Neuronal stem cell (in vitro differentiated cells): ENCODE data around the gene ARHGAP9.
"Not testable (repeated sequence)": the region's sequence is repeated elsewhere in the genome, so short reads cannot be mapped to it uniquely, and the experiment has no call there.

Experiments used
- DNase-seq: peaks from one replicate; pipeline ENCODE4 v3.0.0-alpha.2; 2013; ENCODE audit warnings: low spot score
- H2AFZ ChIP-seq: one replicate; pipeline ENCODE4 v1.6.1; 2013; ENCODE audit warnings: mild to moderate bottlenecking, low read length, inconsistent platforms
- H2AK5ac ChIP-seq: 2 replicates; pipeline ENCODE4 v1.6.1; 2013; ENCODE audit warnings: low read depth, mild to moderate bottlenecking, inconsistent platforms, low read length, moderate library complexity, mixed read lengths
- H2BK120ac ChIP-seq: 2 replicates; pipeline ENCODE4 v1.6.1; 2013; ENCODE audit warnings: low read depth, mild to moderate bottlenecking, inconsistent platforms, low read length, moderate library complexity, mixed read lengths
- H2BK12ac ChIP-seq: one replicate; pipeline ENCODE4 v1.6.1; 2013; ENCODE audit warnings: low read length, inconsistent platforms
- H2BK15ac ChIP-seq: 2 replicates; pipeline ENCODE4 v1.6.1; 2013; ENCODE audit warnings: mild to moderate bottlenecking, low read length, inconsistent platforms, mixed read lengths
- H2BK5ac ChIP-seq: one replicate; pipeline ENCODE4 v1.6.1; 2013; ENCODE audit warnings: inconsistent platforms, mild to moderate bottlenecking, low read length, moderate library complexity
- H3K14ac ChIP-seq: one replicate; pipeline ENCODE4 v1.6.1; 2013; ENCODE audit warnings: low read length, inconsistent platforms
- H3K18ac ChIP-seq: 2 replicates; pipeline ENCODE4 v1.6.1; 2013; ENCODE audit warnings: low read length, inconsistent platforms
- H3K23ac ChIP-seq: 2 replicates; pipeline ENCODE4 v1.6.1; 2013; ENCODE audit warnings: low read depth, mild to moderate bottlenecking, mixed read lengths, low read length, inconsistent platforms; ENCODE audit not compliant: poor library complexity
- H3K27ac ChIP-seq: replicated peaks from 3 replicates; pipeline ENCODE4 v1.5.1; 2013; ENCODE audit warnings: low read length, inconsistent platforms
- H3K27me3 ChIP-seq, 3 experiments: 2 replicates each; pipeline ENCODE4 v1.6.1; 2013; ENCODE audit warnings: low read length in 3 of 3, mild to moderate bottlenecking in 2 of 3, inconsistent platforms in 1 of 3, low read depth in 1 of 3, mixed read lengths in 1 of 3, moderate library complexity in 1 of 3; ENCODE audit not compliant: control insufficient read depth in 3 of 3, insufficient read depth in 3 of 3
- H3K36me3 ChIP-seq, 2 donors: replicated peaks in 1 of 2; 2 replicates each; pipeline ENCODE4 v1.6.1; 2013; ENCODE audit warnings: low read length in 2 of 2; ENCODE audit not compliant: control insufficient read depth in 2 of 2, insufficient read depth in 2 of 2
- H3K4ac ChIP-seq: 2 replicates; pipeline ENCODE4 v1.6.1; 2013; ENCODE audit warnings: inconsistent platforms, mild to moderate bottlenecking, low read length, moderate library complexity
- H3K4me1 ChIP-seq, 2 donors: 1 replicate in 1 of 2; 2 replicates in 1 of 2; pipeline ENCODE4 v1.6.1; 2013; ENCODE audit warnings: low read length in 2 of 2, low read depth in 1 of 2; ENCODE audit not compliant: control insufficient read depth in 2 of 2, insufficient read depth in 1 of 2
- H3K4me2 ChIP-seq: one replicate; pipeline ENCODE4 v1.6.1; 2013; ENCODE audit warnings: mild to moderate bottlenecking, low read length, inconsistent platforms; ENCODE audit not compliant: insufficient read depth, poor library complexity, severe bottlenecking
- H3K4me3 ChIP-seq, 2 donors: 2 replicates each; pipeline ENCODE4 v1.5.1; 2013; ENCODE audit warnings: low read length in 2 of 2, mild to moderate bottlenecking in 2 of 2, inconsistent platforms in 1 of 2, moderate library complexity in 1 of 2
- H3K79me1 ChIP-seq: one replicate; pipeline ENCODE4 v1.6.1; 2013; ENCODE audit warnings: low read depth, mild to moderate bottlenecking, inconsistent platforms, low read length, moderate library complexity
- H3K9ac ChIP-seq: one replicate; pipeline ENCODE4 v1.6.1; 2013; ENCODE audit warnings: mild to moderate bottlenecking, low read depth, low read length, inconsistent platforms; ENCODE audit not compliant: poor library complexity
- H3K9me3 ChIP-seq, 2 donors: replicated peaks in 1 of 2; 2 replicates each; pipeline versions ENCODE3 to v1.6.1; 2013; ENCODE audit warnings: low read length in 2 of 2, mild to moderate bottlenecking in 2 of 2, inconsistent platforms in 1 of 2, low read depth in 1 of 2, mixed read lengths in 1 of 2, moderate library complexity in 1 of 2; ENCODE audit not compliant: control insufficient read depth in 2 of 2, insufficient read depth in 1 of 2
- H4K8ac ChIP-seq: one replicate; pipeline ENCODE4 v1.6.1; 2013; ENCODE audit warnings: low read depth, mild to moderate bottlenecking, inconsistent platforms, low read length, moderate library complexity
- H4K91ac ChIP-seq: one replicate; pipeline ENCODE4 v1.6.1; 2013; ENCODE audit warnings: low read length, low read depth, mild to moderate bottlenecking, inconsistent platforms; ENCODE audit not compliant: poor library complexity
- WGBS, 2 donors: extraction: QIAGEN DNeasy Blood & Tissue Kit; methylation state at CpG; one replicate each; pipeline ENCODE4 v1.1.7; 2013; ENCODE audit warnings: missing lambda C conversion rate in 2 of 2, mixed read lengths in 1 of 2; ENCODE audit not compliant: insufficient read length in 2 of 2, insufficient replicate concordance in 1 of 2; ENCODE audit errors: extremely low coverage in 2 of 2; 5-methylcytosine and 5-hydroxymethylcytosine counted together

ARHGAP9 gene

GRCh38 chr12:57514246-57514645 lies 34.6 kb upstream of the ARHGAP9 start:
- no CpG with 5 or more reads among the region's 9 CpGs for WGBS, 2 donors
- H2BK5ac ChIP-seq, H2BK12ac ChIP-seq, H3K79me1 ChIP-seq, H3K4me2 ChIP-seq, H2AK5ac ChIP-seq, H3K23ac ChIP-seq, H3K27ac ChIP-seq, H3K4me3 ChIP-seq, H3K27me3 ChIP-seq, H3K9ac ChIP-seq, H3K4ac ChIP-seq, DNase-seq, H3K4me1 ChIP-seq, H3K9me3 ChIP-seq, H4K8ac ChIP-seq, H2BK15ac ChIP-seq, H2AFZ ChIP-seq, H3K14ac ChIP-seq, H3K18ac ChIP-seq, H4K91ac ChIP-seq, H2BK120ac ChIP-seq: not testable (repeated sequence)
- H3K36me3 ChIP-seq, result peaks cover 47 to 96% of the 10 kb centered on the region in 2 donors

GRCh38 chr12:57513677-57514076 lies 34.0 kb upstream of the ARHGAP9 start:
- H4K8ac ChIP-seq, H2BK120ac ChIP-seq, H2BK12ac ChIP-seq, H3K27me3 ChIP-seq, H3K4me1 ChIP-seq, H2AFZ ChIP-seq, H3K27ac ChIP-seq, H3K23ac ChIP-seq, H3K14ac ChIP-seq, DNase-seq, H4K91ac ChIP-seq, H3K4me2 ChIP-seq, H3K9ac ChIP-seq, H3K4me3 ChIP-seq, H2BK5ac ChIP-seq, H3K18ac ChIP-seq, H3K9me3 ChIP-seq, H3K79me1 ChIP-seq, H2BK15ac ChIP-seq, H2AK5ac ChIP-seq, H3K4ac ChIP-seq: not testable (repeated sequence)
- peaks cover 47 to 97% of the 10 kb centered on the region in 2 donors for H3K36me3 ChIP-seq
- WGBS, 2 donors, result no CpG with 5 or more reads among the region's 6 CpGs

GRCh38 chr12:57513266-57513665 lies 33.6 kb upstream of the ARHGAP9 start:
- H3K4me3 ChIP-seq, result no peak overlapping the region
- H3K27ac ChIP-seq, result no peak overlapping the region
- no peak overlapping the region for H4K91ac ChIP-seq
- H2AFZ ChIP-seq, result no peak overlapping the region
- no peak overlapping the region for H3K23ac ChIP-seq
- no peak overlapping the region for H3K18ac ChIP-seq
- no peak overlapping the region for H3K4ac ChIP-seq
- H3K9me3 ChIP-seq, result peaks cover 0 to 2% of the 10 kb centered on the region in 2 donors
- no peak overlapping the region for H2BK5ac ChIP-seq
- H2BK15ac ChIP-seq, result no peak overlapping the region
- H3K4me2 ChIP-seq, result no peak overlapping the region
- no peak overlapping the region for H2BK12ac ChIP-seq
- H3K9ac ChIP-seq, result no peak overlapping the region
- no peak overlapping the region for H3K14ac ChIP-seq
- H3K79me1 ChIP-seq, result no peaks in the 10 kb centered on the region
- no peak overlapping the region for H2AK5ac ChIP-seq
- WGBS, 2 donors, result no CpG with 5 or more reads among the region's 5 CpGs
- no peak for DNase-seq
- H4K8ac ChIP-seq, result no peak overlapping the region
- no peaks in the 10 kb centered on the region for H3K4me1 ChIP-seq
- H2BK120ac ChIP-seq, result no peak overlapping the region
- no peaks in the 10 kb centered on the region for H3K27me3 ChIP-seq
- H3K36me3 ChIP-seq, result peaks cover 47 to 96% of the 10 kb centered on the region in 2 donors

GRCh38 chr12:57512665-57513064 lies 33.0 kb upstream of the ARHGAP9 start:
- peaks cover 0 to 2% of the 10 kb centered on the region in 2 donors for H3K9me3 ChIP-seq
- no peak overlapping the region for H2AK5ac ChIP-seq
- no CpG with 5 or more reads among the region's 6 CpGs for WGBS, 2 donors
- no peak overlapping the region for H4K8ac ChIP-seq
- peaks cover 47 to 90% of the 10 kb centered on the region in 2 donors for H3K36me3 ChIP-seq
- H4K91ac ChIP-seq, result no peak overlapping the region
- no peak for DNase-seq
- H2BK15ac ChIP-seq, result no peak overlapping the region
- no peak overlapping the region for H2BK120ac ChIP-seq
- H3K23ac ChIP-seq, result no peak overlapping the region
- H3K4me3 ChIP-seq, result no peak overlapping the region
- H3K27ac ChIP-seq, result no peak overlapping the region
- no peaks in the 10 kb centered on the region for H3K27me3 ChIP-seq
- no peak overlapping the region for H3K14ac ChIP-seq
- H2BK12ac ChIP-seq, result no peak overlapping the region
- no peak overlapping the region for H3K9ac ChIP-seq
- H2AFZ ChIP-seq, result no peak overlapping the region
- no peak overlapping the region for H3K4me2 ChIP-seq
- no peaks in the 10 kb centered on the region for H3K4me1 ChIP-seq
- no peak overlapping the region for H3K4ac ChIP-seq
- no peak overlapping the region for H3K18ac ChIP-seq
- no peak overlapping the region for H2BK5ac ChIP-seq
- H3K79me1 ChIP-seq, result no peaks in the 10 kb centered on the region
